SK-N-SH (cell line): ENCODE data around the gene CYP1B1. TPM values are rescaled to one million over a fixed set of nuclear protein-coding genes. Genes with fewer than 3 reads are reported as not detected.

Source experiments
- CTCF ChIA-PET: fragments of 300-600, 350-600 bp; formaldehyde crosslinking; extraction: SDS; loops from one replicate; lab custom pipeline; 2021; lab: Yijun Ruan, JAX
- POLR2A ChIA-PET: fragments of 350-600 bp; sonication (Branson Sonifier 250); formaldehyde crosslinking; extraction: SDS; loops from one replicate; lab custom pipeline; 2020; ENCODE audit warnings: antibody characterized with exemption, inconsistent platforms; lab: Yijun Ruan, JAX
- DNase-seq: peaks from one replicate; pipeline ENCODE4 v3.0.0; 2012
- H2AFZ ChIP-seq: fragments of 200-600 bp; sonication (generic); 2 replicates; pipeline ENCODE4 v1.8.1; 2016; ENCODE audit warnings: antibody characterized with exemption, mild to moderate bottlenecking, low read depth
- H3F3A ChIP-seq: fragments of 200-600 bp; sonication (generic); replicated peaks from 2 replicates; pipeline ENCODE3; 2016; ENCODE audit warnings: antibody characterized with exemption, mild to moderate bottlenecking; ENCODE audit not compliant: insufficient read depth
- H3K27ac ChIP-seq, 2 experiments: fragments of 200-500 bp in 1 of 2; fragments of 200-600 bp in 1 of 2; sonication (Bioruptor generic) in 1 of 2; sonication (generic), shearing (Covaris generic) in 1 of 2; 2 replicates each; pipeline versions ENCODE4 v1.5.1 to v1.6.1; 2014 to 2016; ENCODE audit warnings: low read depth in 2 of 2, inconsistent platforms in 1 of 2, low read length in 1 of 2, mild to moderate bottlenecking in 1 of 2, mixed read lengths in 1 of 2
- H3K27me3 ChIP-seq: fragments of 200-600 bp; sonication (generic), shearing (Covaris generic); 2 replicates; pipeline ENCODE4 v1.6.1; 2016; ENCODE audit warnings: mixed run types; ENCODE audit not compliant: insufficient read depth
- H3K36me3 ChIP-seq, 2 experiments: fragments of 200-500 bp in 1 of 2; fragments of 200-600 bp in 1 of 2; sonication (Bioruptor generic) in 1 of 2; sonication (generic) in 1 of 2; replicated peaks in 1 of 2; 2 replicates each; pipeline versions ENCODE3 to v1.5.1; 2014 to 2016; ENCODE audit warnings: low read length in 1 of 2, mild to moderate bottlenecking in 1 of 2; ENCODE audit not compliant: insufficient read depth in 2 of 2, control insufficient read depth in 1 of 2
- H3K4me1 ChIP-seq, 2 experiments: fragments of 200-500 bp in 1 of 2; fragments of 200-600 bp in 1 of 2; sonication (Bioruptor generic) in 1 of 2; sonication (generic), shearing (Covaris generic) in 1 of 2; 2 replicates each; pipeline versions ENCODE4 v1.5.1 to v1.6.1; 2014 to 2016; ENCODE audit warnings: low read depth in 1 of 2, low read length in 1 of 2, mixed run types in 1 of 2; ENCODE audit not compliant: insufficient read depth in 2 of 2, control insufficient read depth in 1 of 2
- H3K4me2 ChIP-seq: fragments of 200-600 bp; sonication (generic), shearing (Covaris generic); 2 replicates; pipeline ENCODE4 v1.6.1; 2017; ENCODE audit warnings: mixed run types
- H3K4me3 ChIP-seq, 2 experiments: fragments of 200-500 bp in 1 of 2; fragments of 200-600 bp in 1 of 2; sonication (Bioruptor generic) in 1 of 2; sonication (generic), shearing (Covaris generic) in 1 of 2; 2 replicates each; pipeline versions ENCODE4 v1.5.1 to v1.8.1; 2014 to 2016; ENCODE audit warnings: low read depth in 2 of 2, inconsistent platforms in 1 of 2, low read length in 1 of 2, mild to moderate bottlenecking in 1 of 2, mixed read lengths in 1 of 2, moderate library complexity in 1 of 2
- H3K79me2 ChIP-seq: fragments of 200-600 bp; sonication (generic); 2 replicates; pipeline ENCODE4 v1.8.1; 2017; ENCODE audit warnings: mild to moderate bottlenecking; ENCODE audit not compliant: insufficient read depth
- H3K9ac ChIP-seq: fragments of 200-600 bp; sonication (generic); 2 replicates; pipeline ENCODE4 v1.6.1; 2017; ENCODE audit warnings: mixed run types
- H3K9me2 ChIP-seq: fragments of 200-600 bp; sonication (generic); 2 replicates; pipeline ENCODE4 v1.6.1; 2017; ENCODE audit warnings: mixed run types
- H3K9me3 ChIP-seq: fragments of 200-600 bp; sonication (generic); 2 replicates; pipeline ENCODE4 v1.6.1; 2017; ENCODE audit warnings: mixed run types, mild to moderate bottlenecking, moderate library complexity
- H4K20me1 ChIP-seq: fragments of 200-600 bp; sonication (generic); 2 replicates; pipeline ENCODE4 v1.6.1; 2017; ENCODE audit warnings: mild to moderate bottlenecking, mixed run types; ENCODE audit not compliant: insufficient read depth
- EP300 ChIP-seq, 2 experiments: IDR thresholded peaks; 2 replicates each; pipeline versions ENCODE4 v1.4.0 to v1.6.1; 2012; ENCODE audit warnings: borderline replicate concordance in 1 of 2, low read depth in 1 of 2, low read length in 1 of 2
- FOSL2 ChIP-seq: IDR thresholded peaks from 2 replicates; pipeline ENCODE4 v1.4.0; 2012; ENCODE audit warnings: low read depth, mild to moderate bottlenecking, moderate library complexity, borderline replicate concordance
- FOXM1 ChIP-seq: IDR thresholded peaks from 2 replicates; pipeline ENCODE4 v1.4.0; 2012; ENCODE audit warnings: low read depth, mild to moderate bottlenecking
- GABPA ChIP-seq: IDR thresholded peaks from 2 replicates; pipeline ENCODE4 v1.4.0; 2012; ENCODE audit warnings: low read depth, mild to moderate bottlenecking
- GATA2 ChIP-seq: sonication (generic); formaldehyde crosslinking; IDR thresholded peaks from 2 replicates; pipeline ENCODE4 v1.5.0; 2020; ENCODE audit warnings: mild to moderate bottlenecking, missing genetic modification reagents
- MEF2A ChIP-seq: IDR thresholded peaks from 2 replicates; pipeline ENCODE4 v1.4.0; 2012; ENCODE audit warnings: low read depth, borderline replicate concordance
- MXI1 ChIP-seq: IDR thresholded peaks from 2 replicates; pipeline ENCODE4 v1.6.1; 2012; ENCODE audit warnings: mild to moderate bottlenecking, low read depth, low read length, improper control_type of control experiment
- NFIC ChIP-seq: IDR thresholded peaks from 2 replicates; pipeline ENCODE4 v1.4.0; 2012; ENCODE audit warnings: borderline replicate concordance
- NRF1 ChIP-seq: IDR thresholded peaks from 2 replicates; pipeline ENCODE4 v1.6.1; 2012; ENCODE audit warnings: low read depth, mild to moderate bottlenecking, low read length
- POLR2AphosphoS5 ChIP-seq: IDR thresholded peaks from 2 replicates; pipeline ENCODE4 v1.6.1; 2012; ENCODE audit warnings: low read depth, low read length
- RAD21 ChIP-seq: IDR thresholded peaks from 2 replicates; pipeline ENCODE4 v1.6.1; 2012; ENCODE audit warnings: mild to moderate bottlenecking, low read length
- RCOR1 ChIP-seq: fragments of 150-350 bp; IDR thresholded peaks from 2 replicates; pipeline ENCODE4 v1.6.1; 2017; ENCODE audit warnings: antibody characterized with exemption, low read length
- SMC3 ChIP-seq: IDR thresholded peaks from 2 replicates; pipeline ENCODE4 v1.6.1; 2012; ENCODE audit warnings: low read depth, low read length, improper control_type of control experiment
- TAF1 ChIP-seq: IDR thresholded peaks from 2 replicates; pipeline ENCODE4 v1.6.1; 2012; ENCODE audit warnings: low read depth, mild to moderate bottlenecking, low read length, moderate library complexity, borderline replicate concordance
- TCF12 ChIP-seq: IDR thresholded peaks from 2 replicates; pipeline ENCODE4 v1.4.0; 2012
- YY1 ChIP-seq: IDR thresholded peaks from 2 replicates; pipeline ENCODE4 v1.4.0; 2012; ENCODE audit warnings: low read depth, mild to moderate bottlenecking
- WGBS: methylation state at CpG from one replicate; pipeline ENCODE4 v1.1.6; 2017; ENCODE audit warnings: low lambda C conversion rate; 5-methylcytosine and 5-hydroxymethylcytosine counted together
- polyA plus RNA-seq, 3 experiments: library from polyadenylated mRNA; depleted of rRNA; stranded (reverse); fragments of >200 nt; gene quantifications; 2 replicates each; pipeline ENCODE4 v1.2.3, GENCODE V29; 2012
- TF ChIP-seq, protein P1 (sequence below): IDR thresholded peaks from 2 replicates; pipeline ENCODE4 v1.4.0; 2012; ENCODE audit warnings: low read depth
- TF ChIP-seq, protein P2 (sequence below): IDR thresholded peaks from 2 replicates; pipeline ENCODE4 v1.6.1; 2012; ENCODE audit warnings: mild to moderate bottlenecking, low read depth, low read length, moderate library complexity
- TF ChIP-seq, protein P3 (sequence below): IDR thresholded peaks from 2 replicates; pipeline ENCODE4; 2012
- TF ChIP-seq, protein P4 (sequence below): fragments of 150-350 bp; IDR thresholded peaks from 2 replicates; pipeline ENCODE4 v1.6.1; 2016; ENCODE audit warnings: mild to moderate bottlenecking, low read depth, low read length

Gene CYP1B1
- polyA plus RNA-seq (2012; rRNA removed) = 0.08 and 0.20 TPM in 2 replicates
- 0.10 and 0.12 TPM in 2 replicates for polyA plus RNA-seq (2012; cell fraction: cytosol; rRNA removed)
- 0.06 and 0.18 TPM in 2 replicates for polyA plus RNA-seq (2012; cell fraction: nucleus; rRNA removed)

DNA sequence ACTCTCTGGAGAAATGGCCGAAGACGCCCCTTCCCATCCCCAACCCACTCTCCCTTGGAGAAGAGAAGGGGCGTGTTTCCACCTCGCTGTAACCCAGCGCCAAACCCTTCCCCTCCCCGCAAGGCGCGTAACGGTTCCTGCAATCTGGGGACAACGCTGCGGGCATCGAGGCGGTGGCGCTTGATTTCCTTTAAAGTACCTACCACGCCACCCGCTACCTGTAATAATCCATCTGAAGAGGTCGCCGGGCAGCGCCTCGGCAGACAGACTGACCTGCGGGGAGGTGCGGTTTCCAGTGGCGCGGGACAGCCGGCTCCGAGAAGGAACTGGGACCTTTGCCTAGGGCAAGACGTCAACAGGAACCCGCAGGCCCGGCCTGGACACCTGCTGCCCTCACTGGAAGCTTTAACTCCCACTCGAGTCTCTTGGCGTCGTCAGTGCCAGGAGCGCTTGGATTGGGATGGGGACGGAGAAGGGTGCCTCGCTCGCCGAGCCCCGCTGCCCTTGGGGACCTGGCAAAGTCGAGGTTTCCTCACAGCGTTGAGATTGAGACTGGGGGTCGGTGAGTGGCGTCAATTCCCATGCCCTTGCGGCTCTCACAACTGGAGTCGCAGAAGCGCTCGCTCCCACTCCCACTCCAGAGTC is at the start of gene CYP1B1:
TSS of gene CYP1B1 (minus strand) at position 645 of the 645 bp plus-strand sequence. CDS start 763 bp downstream, outside the sequence.
- 75% methylated on average over 40 of the region's 46 CpGs for WGBS
- Histone ChIP-seq H3K9ac (peak within 1 kb of the TSS; percentile 52; the same call in 1 of the 2 replicates), H3K27ac (peak within 1 kb of the TSS in 1 of 2 experiments; percentile 88; a peak in 2 of 4 replicates)

DNA sequence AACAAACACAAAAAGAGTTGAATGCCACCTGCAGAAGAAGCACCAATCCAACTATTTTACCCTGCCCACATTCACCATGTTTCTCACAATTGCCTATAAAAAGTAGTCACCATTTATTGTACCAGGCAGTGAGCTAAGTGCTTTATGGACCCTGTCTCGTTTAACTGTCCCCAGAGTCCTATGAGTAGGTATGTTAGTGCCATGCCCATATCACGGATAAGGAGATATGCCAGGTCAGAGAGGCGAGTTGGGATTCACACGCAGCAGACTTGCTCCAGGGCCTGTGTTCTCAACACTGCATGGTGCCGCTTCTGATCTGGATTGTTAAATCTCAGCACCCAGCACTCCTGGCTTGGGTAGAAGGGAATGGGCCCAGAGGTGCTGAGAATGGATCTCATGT is 49.1 kb upstream of the CYP1B1 start:
- Histone ChIP-seq H2AFZ (no peak overlapping the region), H3K27me3 (no peaks in the 10 kb centered on the region), H3K4me3 (no peak overlapping the region), H3K4me1 (peaks cover 0 to 10% of the 10 kb centered on the region in 2 experiments; a peak in 2 of 4 replicates), H3K9me2 (no peaks in the 10 kb centered on the region), H3K36me3 (no peaks in the 10 kb centered on the region), H3F3A (no peaks in the 10 kb centered on the region), H3K4me2 (no peak overlapping the region), H3K9me3 (peaks cover 7% of the 10 kb centered on the region; the same call in 1 of the 2 replicates), H3K79me2 (no peaks in the 10 kb centered on the region), H3K9ac (no peak overlapping the region), H4K20me1 (no peaks in the 10 kb centered on the region), H3K27ac (no peak overlapping the region)
- CTCF ChIA-PET = interaction anchor here (1.3 to 3.0 kb wide), 3 partner anchors 49 to 150 kb away, joined by 5 to 15 read pairs (median 6); partner anchors contain the start of gene CYP1B1
- 67% methylated on average over 5 of the region's 5 CpGs for WGBS
- POLR2A ChIA-PET = no interaction called here
- DNase-seq = no peak
- TF ChIP-seq TCF12 = no peak
- TF ChIP-seq SMC3 = no peak
- TF ChIP-seq NRF1 = no peak
- no peak for TF ChIP-seq NFIC
- no peak for TF ChIP-seq GABPA
- TF ChIP-seq, protein P1, sequence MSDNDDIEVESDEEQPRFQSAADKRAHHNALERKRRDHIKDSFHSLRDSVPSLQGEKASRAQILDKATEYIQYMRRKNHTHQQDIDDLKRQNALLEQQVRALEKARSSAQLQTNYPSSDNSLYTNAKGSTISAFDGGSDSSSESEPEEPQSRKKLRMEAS = no peak
- no peak for TF ChIP-seq EP300 (IDR thresholded peaks at IDR 0.05; ENCODE audit: borderline replicate concordance in 1 of 2, low read depth in 1 of 2, low read length in 1 of 2)
- TF ChIP-seq, protein P2, sequence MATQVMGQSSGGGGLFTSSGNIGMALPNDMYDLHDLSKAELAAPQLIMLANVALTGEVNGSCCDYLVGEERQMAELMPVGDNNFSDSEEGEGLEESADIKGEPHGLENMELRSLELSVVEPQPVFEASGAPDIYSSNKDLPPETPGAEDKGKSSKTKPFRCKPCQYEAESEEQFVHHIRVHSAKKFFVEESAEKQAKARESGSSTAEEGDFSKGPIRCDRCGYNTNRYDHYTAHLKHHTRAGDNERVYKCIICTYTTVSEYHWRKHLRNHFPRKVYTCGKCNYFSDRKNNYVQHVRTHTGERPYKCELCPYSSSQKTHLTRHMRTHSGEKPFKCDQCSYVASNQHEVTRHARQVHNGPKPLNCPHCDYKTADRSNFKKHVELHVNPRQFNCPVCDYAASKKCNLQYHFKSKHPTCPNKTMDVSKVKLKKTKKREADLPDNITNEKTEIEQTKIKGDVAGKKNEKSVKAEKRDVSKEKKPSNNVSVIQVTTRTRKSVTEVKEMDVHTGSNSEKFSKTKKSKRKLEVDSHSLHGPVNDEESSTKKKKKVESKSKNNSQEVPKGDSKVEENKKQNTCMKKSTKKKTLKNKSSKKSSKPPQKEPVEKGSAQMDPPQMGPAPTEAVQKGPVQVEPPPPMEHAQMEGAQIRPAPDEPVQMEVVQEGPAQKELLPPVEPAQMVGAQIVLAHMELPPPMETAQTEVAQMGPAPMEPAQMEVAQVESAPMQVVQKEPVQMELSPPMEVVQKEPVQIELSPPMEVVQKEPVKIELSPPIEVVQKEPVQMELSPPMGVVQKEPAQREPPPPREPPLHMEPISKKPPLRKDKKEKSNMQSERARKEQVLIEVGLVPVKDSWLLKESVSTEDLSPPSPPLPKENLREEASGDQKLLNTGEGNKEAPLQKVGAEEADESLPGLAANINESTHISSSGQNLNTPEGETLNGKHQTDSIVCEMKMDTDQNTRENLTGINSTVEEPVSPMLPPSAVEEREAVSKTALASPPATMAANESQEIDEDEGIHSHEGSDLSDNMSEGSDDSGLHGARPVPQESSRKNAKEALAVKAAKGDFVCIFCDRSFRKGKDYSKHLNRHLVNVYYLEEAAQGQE = no peak
- no peak for TF ChIP-seq MEF2A
- no peak for TF ChIP-seq TAF1
- no peak for TF ChIP-seq FOSL2
- TF ChIP-seq RAD21 = no peak

More for the DNA sequence above, at the start of gene CYP1B1:
- peak; percentile 39 for DNase-seq
- Histone ChIP-seq H4K20me1 (no peaks in the 10 kb centered on the region), H3K27me3 (no peaks in the 10 kb centered on the region; the same call in 1 of the 2 replicates), H3F3A (no peaks in the 10 kb centered on the region), H3K9me3 (no peaks in the 10 kb centered on the region), H3K9me2 (no peaks in the 10 kb centered on the region), H3K79me2 (no peaks in the 10 kb centered on the region), H2AFZ (peak within 1 kb of the TSS; percentile 96), H3K4me2 (peak within 1 kb of the TSS; percentile 97), H3K4me3 (peak within 1 kb of the TSS; percentile 68 to 70), H3K4me1 (peaks cover 0 to 15% of the 10 kb centered on the region in 2 experiments; a peak in 1 of 4 replicates), H3K36me3 (peaks cover 0 to under 1% of the 10 kb centered on the region in 2 experiments)
- ChIA-PET CTCF (interaction anchor here (0.6 to 7.4 kb wide), 70 partner anchors 8 to 790 kb away, joined by 3 to 157 read pairs (median 6); partner anchors contain the start of gene RMDN2), POLR2A (interaction anchor here (0.7 to 2.6 kb wide), 15 partner anchors 8 to 676 kb away, joined by 3 to 32 read pairs (median 7); partner anchors contain the start of genes RMDN2 and SRSF7)
- TF ChIP-seq, protein P1 = no peak
- TF ChIP-seq TCF12 (no peak), MXI1 (no peak), GATA2 (CRISPR knock-in tag) (no peak), YY1 (no peak), FOXM1 (no peak), FOSL2 (no peak), RCOR1 (no peak), POLR2AphosphoS5 (no peak)
- TF ChIP-seq, protein P3, sequence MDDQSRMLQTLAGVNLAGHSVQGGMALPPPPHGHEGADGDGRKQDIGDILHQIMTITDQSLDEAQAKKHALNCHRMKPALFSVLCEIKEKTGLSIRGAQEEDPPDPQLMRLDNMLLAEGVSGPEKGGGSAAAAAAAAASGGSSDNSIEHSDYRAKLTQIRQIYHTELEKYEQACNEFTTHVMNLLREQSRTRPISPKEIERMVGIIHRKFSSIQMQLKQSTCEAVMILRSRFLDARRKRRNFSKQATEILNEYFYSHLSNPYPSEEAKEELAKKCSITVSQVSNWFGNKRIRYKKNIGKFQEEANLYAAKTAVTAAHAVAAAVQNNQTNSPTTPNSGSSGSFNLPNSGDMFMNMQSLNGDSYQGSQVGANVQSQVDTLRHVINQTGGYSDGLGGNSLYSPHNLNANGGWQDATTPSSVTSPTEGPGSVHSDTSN = no peak
- TF ChIP-seq, protein P4, sequence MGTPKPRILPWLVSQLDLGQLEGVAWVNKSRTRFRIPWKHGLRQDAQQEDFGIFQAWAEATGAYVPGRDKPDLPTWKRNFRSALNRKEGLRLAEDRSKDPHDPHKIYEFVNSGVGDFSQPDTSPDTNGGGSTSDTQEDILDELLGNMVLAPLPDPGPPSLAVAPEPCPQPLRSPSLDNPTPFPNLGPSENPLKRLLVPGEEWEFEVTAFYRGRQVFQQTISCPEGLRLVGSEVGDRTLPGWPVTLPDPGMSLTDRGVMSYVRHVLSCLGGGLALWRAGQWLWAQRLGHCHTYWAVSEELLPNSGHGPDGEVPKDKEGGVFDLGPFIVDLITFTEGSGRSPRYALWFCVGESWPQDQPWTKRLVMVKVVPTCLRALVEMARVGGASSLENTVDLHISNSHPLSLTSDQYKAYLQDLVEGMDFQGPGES = no peak
